H1 (cell line): ENCODE data around the gene EXOC2. TPM values are rescaled to one million over a fixed set of nuclear protein-coding genes. Genes with fewer than 3 reads are reported as not detected.

ENCODE experiments used
- CTCF ChIA-PET: fragments of 300-600 bp; sonication (Branson Sonifier 250); formaldehyde crosslinking; loops from one replicate; lab custom pipeline; 2021; ENCODE audit not compliant: partially characterized antibody; lab: Charles Lee
- POLR2A ChIA-PET: fragments of 300-600 bp; sonication (Branson Sonifier 250); formaldehyde crosslinking; loops from one replicate; lab custom pipeline; 2021; ENCODE audit warnings: inconsistent platforms; ENCODE audit not compliant: partially characterized antibody; lab: Charles Lee
- DNase-seq, 2 experiments: peaks; one replicate each; pipeline versions ENCODE4 v3.0.0 to v3.0.0-alpha.2; 2010 to 2022; ENCODE audit warnings: low spot score in 2 of 2, low read depth in 1 of 2, mixed read lengths in 1 of 2
- FAIRE-seq: peaks from 2 replicates; lab custom pipeline; 2011; peaks lifted over from hg19 to GRCh38; lab: Jason Lieb, UNC
- H2AFZ ChIP-seq: 2 replicates; pipeline ENCODE4 v1.8.1; 2012; ENCODE audit warnings: low read length, inconsistent platforms
- H2AK5ac ChIP-seq: 2 replicates; pipeline ENCODE4 v1.6.1; 2013; ENCODE audit warnings: low read depth, low read length
- H2BK120ac ChIP-seq: replicated peaks from 2 replicates; pipeline ENCODE3; 2013; ENCODE audit warnings: low read depth, low read length, inconsistent platforms
- H2BK12ac ChIP-seq: 2 replicates; pipeline ENCODE4 v1.6.1; 2013; ENCODE audit warnings: low read depth, low read length
- H2BK15ac ChIP-seq: 2 replicates; pipeline ENCODE4 v1.6.1; 2013; ENCODE audit warnings: low read length
- H2BK20ac ChIP-seq: 2 replicates; pipeline ENCODE4 v1.6.1; 2013; ENCODE audit warnings: low read length
- H2BK5ac ChIP-seq: 2 replicates; pipeline ENCODE4 v1.6.1; 2013; ENCODE audit warnings: low read depth, low read length
- H3K14ac ChIP-seq: 2 replicates; pipeline ENCODE4 v1.6.1; 2013; ENCODE audit warnings: inconsistent platforms; ENCODE audit not compliant: insufficient read length
- H3K18ac ChIP-seq: 2 replicates; pipeline ENCODE4 v1.6.1; 2013; ENCODE audit warnings: low read length; ENCODE audit errors: extremely low read depth
- H3K23ac ChIP-seq: 2 replicates; pipeline ENCODE4 v1.6.1; 2013; ENCODE audit warnings: inconsistent platforms; ENCODE audit not compliant: insufficient read length
- H3K23me2 ChIP-seq: 2 replicates; pipeline ENCODE4 v1.6.1; 2013; ENCODE audit warnings: low read depth, low read length
- H3K27ac ChIP-seq: 2 replicates; pipeline ENCODE4 v1.6.1; 2011; ENCODE audit warnings: low read depth, low read length, inconsistent platforms
- H3K27me3 ChIP-seq, 4 experiments: replicated peaks in 1 of 4; 1 replicate in 1 of 4; 2 replicates in 3 of 4; pipeline versions ENCODE4 v1.6.1 to v1.8.1; 2011 to 2013; ENCODE audit warnings: low read length in 3 of 4, mild to moderate bottlenecking in 3 of 4, inconsistent platforms in 2 of 4, mixed read lengths in 2 of 4, moderate library complexity in 1 of 4; ENCODE audit not compliant: control insufficient read depth in 3 of 4, insufficient read depth in 3 of 4; ENCODE audit errors: extremely low read depth in 1 of 4
- H3K36me3 ChIP-seq, 4 experiments: 2 replicates each; pipeline versions ENCODE4 v1.6.1 to v1.8.1; 2011 to 2013; ENCODE audit warnings: mild to moderate bottlenecking in 4 of 4, low read length in 3 of 4, moderate library complexity in 2 of 4, control low read depth in 1 of 4, inconsistent platforms in 1 of 4; ENCODE audit not compliant: insufficient read depth in 4 of 4, control insufficient read depth in 2 of 4
- H3K4ac ChIP-seq: replicated peaks from 2 replicates; pipeline ENCODE3; 2013; ENCODE audit warnings: low read length, low read depth, mixed read lengths, inconsistent platforms; ENCODE audit not compliant: insufficient read length
- H3K4me1 ChIP-seq, 4 experiments: replicated peaks in 1 of 4; 1 replicate in 1 of 4; 2 replicates in 3 of 4; pipeline versions ENCODE4 v1.6.1 to v1.8.1; 2011 to 2013; ENCODE audit warnings: low read length in 3 of 4, inconsistent platforms in 2 of 4, mixed read lengths in 1 of 4; ENCODE audit not compliant: insufficient read depth in 4 of 4, control insufficient read depth in 3 of 4
- H3K4me2 ChIP-seq, 2 experiments: 2 replicates each; pipeline versions ENCODE4 v1.6.1 to v1.8.1; 2011 to 2013; ENCODE audit warnings: low read depth in 2 of 2, low read length in 2 of 2, control low read depth in 1 of 2, inconsistent platforms in 1 of 2, mild to moderate bottlenecking in 1 of 2; ENCODE audit not compliant: insufficient read depth in 1 of 2
- H3K4me3 ChIP-seq, 4 experiments: fragments of 200-600, 300-600 bp in 1 of 4; sonication (generic), shearing (Covaris generic), sonication (Bioruptor Twin) in 1 of 4; 2 replicates each; pipeline versions ENCODE4 v1.5.1 to v1.8.1; 2011 to 2016; ENCODE audit warnings: low read length in 4 of 4, low read depth in 3 of 4, control low read depth in 2 of 4, inconsistent platforms in 2 of 4, mild to moderate bottlenecking in 2 of 4, mixed read lengths in 1 of 4, moderate library complexity in 1 of 4; ENCODE audit not compliant: insufficient read depth in 2 of 4; ENCODE audit errors: extremely low read depth in 1 of 4
- H3K56ac ChIP-seq: replicated peaks from 2 replicates; pipeline ENCODE3; 2013; ENCODE audit warnings: low read depth, mild to moderate bottlenecking, mixed read lengths, low read length, inconsistent platforms; ENCODE audit not compliant: insufficient read length
- H3K79me1 ChIP-seq: 2 replicates; pipeline ENCODE4 v1.6.1; 2013; ENCODE audit warnings: low read depth, low read length, control low read depth
- H3K79me2 ChIP-seq, 2 experiments: 2 replicates each; pipeline versions ENCODE4 v1.6.1 to v1.8.1; 2012 to 2013; ENCODE audit warnings: low read length in 2 of 2, mild to moderate bottlenecking in 2 of 2, inconsistent platforms in 1 of 2; ENCODE audit not compliant: insufficient read depth in 2 of 2, control insufficient read depth in 1 of 2
- H3K9ac ChIP-seq, 4 experiments: replicated peaks in 1 of 4; 1 replicate in 1 of 4; 2 replicates in 3 of 4; pipeline versions ENCODE4 v1.6.1 to v1.8.1; 2011 to 2013; ENCODE audit warnings: low read depth in 3 of 4, low read length in 3 of 4, control low read depth in 2 of 4, mild to moderate bottlenecking in 2 of 4, moderate library complexity in 2 of 4, inconsistent platforms in 1 of 4; ENCODE audit errors: extremely low read depth in 1 of 4
- H3K9me3 ChIP-seq, 2 experiments: 2 replicates each; pipeline versions ENCODE4 v1.6.1 to v1.8.1; 2012 to 2013; ENCODE audit warnings: mild to moderate bottlenecking in 2 of 2, moderate library complexity in 2 of 2, control low read depth in 1 of 2, inconsistent platforms in 1 of 2, low read depth in 1 of 2, low read length in 1 of 2, mixed read lengths in 1 of 2; ENCODE audit not compliant: insufficient read depth in 2 of 2
- H4K20me1 ChIP-seq, 2 experiments: replicated peaks in 1 of 2; 2 replicates each; pipeline versions ENCODE3 to v1.8.1; 2011 to 2013; ENCODE audit warnings: inconsistent platforms in 2 of 2, low read length in 2 of 2, mild to moderate bottlenecking in 1 of 2; ENCODE audit not compliant: insufficient read depth in 2 of 2, control insufficient read depth in 1 of 2
- H4K5ac ChIP-seq: 2 replicates; pipeline ENCODE4 v1.6.1; 2013; ENCODE audit warnings: low read length, low read depth, mixed read lengths, inconsistent platforms; ENCODE audit not compliant: insufficient read length
- H4K8ac ChIP-seq: 2 replicates; pipeline ENCODE4 v1.8.0; 2013; ENCODE audit warnings: mild to moderate bottlenecking, moderate library complexity, low read length, inconsistent platforms; ENCODE audit not compliant: insufficient read depth; ENCODE audit errors: extremely low read depth
- H4K91ac ChIP-seq: replicated peaks from 2 replicates; pipeline ENCODE3; 2013; ENCODE audit warnings: low read length, mixed read lengths, inconsistent platforms; ENCODE audit not compliant: insufficient read length
- JUN ChIP-seq: IDR thresholded peaks from 2 replicates; pipeline ENCODE4 v1.6.1; 2011; ENCODE audit warnings: low read depth, mild to moderate bottlenecking, improper control_type of control experiment, low read length
- KDM1A ChIP-seq: fragments of 200-600, 300-600 bp; sonication (generic); IDR thresholded peaks from 2 replicates; pipeline ENCODE4 v1.7.1; 2016; ENCODE audit warnings: mild to moderate bottlenecking, low read length, borderline replicate concordance
- KDM5A ChIP-seq: fragments of 200-600 bp; IDR thresholded peaks from 2 replicates; pipeline ENCODE4 v1.7.1; 2012; ENCODE audit warnings: mild to moderate bottlenecking, low read length, inconsistent platforms, mixed read lengths
- POU5F1 ChIP-seq: IDR thresholded peaks from 2 replicates; pipeline ENCODE4 v1.6.1; 2011; ENCODE audit warnings: low read depth, mild to moderate bottlenecking, low read length, moderate library complexity
- SP1 ChIP-seq: IDR thresholded peaks from 2 replicates; pipeline ENCODE4 v1.6.1; 2011; ENCODE audit warnings: low read depth, low read length
- TEAD4 ChIP-seq: IDR thresholded peaks from 2 replicates; pipeline ENCODE4 v1.6.1; 2012; ENCODE audit warnings: low read depth, low read length, inconsistent platforms, mixed read lengths
- WGBS, 2 experiments: shearing (Covaris generic) in 1 of 2; methylation state at CpG; one replicate each; pipeline versions ENCODE4 v1.1.6 to v1.1.7; 2013 to 2015; ENCODE audit warnings: low lambda C conversion rate in 2 of 2, mixed read lengths in 2 of 2, inconsistent platforms in 1 of 2, low coverage in 1 of 2, missing lambda C conversion rate in 1 of 2; ENCODE audit not compliant: insufficient replicate concordance in 2 of 2, insufficient coverage in 1 of 2, insufficient read length in 1 of 2; ENCODE audit errors: extremely low coverage in 1 of 2, missing lambda C conversion rate in 1 of 2; 5-methylcytosine and 5-hydroxymethylcytosine counted together
- polyA plus RNA-seq, 7 experiments: library from polyadenylated mRNA; depleted of rRNA in 3 of 7; stranded (reverse) in 5 of 7; unstranded in 2 of 7; fragments of >200 nt in 5 of 7; fragments of 200-250 nt in 2 of 7; gene quantifications; 1 replicate in 5 of 7; 2 replicates in 1 of 7; 4 replicates in 1 of 7; pipeline versions ENCODE4 v1.2.1 to v1.2.3, GENCODE V29; 2011 to 2013; ENCODE audit warnings: missing spikeins in 2 of 7, mixed read lengths in 2 of 7
- total RNA-seq: library from RNA; stranded (reverse); fragmentation: NEBNext Ultra II Directional; extraction: Animal tissue kit (Norgen Biotek cat#: 25700); gene quantifications from 2 replicates; pipeline ENCODE4 v1.2.1, GENCODE V29; 2021

EXOC2 gene
- total and polyA plus RNA-seq, 2 of the 8 experiments (the other 6 are each of a cell fraction or from before 2014, with no cell fraction given): 25.5 to 44.4 TPM

- Histone ChIP-seq H2BK5ac (no peak overlapping the region), H4K8ac (no peak overlapping the region), H3K56ac (no peak overlapping the region), H3K14ac (no peak overlapping the region), H2BK15ac (no peak overlapping the region), H3K79me2 (no peaks in the 10 kb centered on the region), H3K27me3 (no peaks in the 10 kb centered on the region), H4K5ac (no peak overlapping the region), H3K9ac (no peak overlapping the region), H3K23ac (no peak overlapping the region), H3K9me3 (no peaks in the 10 kb centered on the region), H3K4me2 (no peak overlapping the region), H3K4me1 (no peaks in the 10 kb centered on the region), H3K79me1 (no peaks in the 10 kb centered on the region), H3K18ac (no peak overlapping the region), H3K27ac (no peak overlapping the region), H3K4ac (no peak overlapping the region), H3K23me2 (no peaks in the 10 kb centered on the region), H4K91ac (no peak overlapping the region), H2BK20ac (no peak overlapping the region), H4K20me1 (peaks cover 0 to 2% of the 10 kb centered on the region in 2 experiments), H3K36me3 (no peaks in the 10 kb centered on the region; a peak in 1 of 8 replicates), H2BK120ac (no peak overlapping the region), H2AFZ (no peak overlapping the region), H2BK12ac (no peak overlapping the region), H3K4me3 (no peak overlapping the region), H2AK5ac (no peak overlapping the region)
- FAIRE-seq (no peak), DNase-seq (no peak)
- ChIA-PET CTCF (interaction anchor here (0.7 kb wide), 1 partner anchor 316 kb away, joined by 3 read pairs; no protein-coding TSS in a partner anchor), POLR2A (interaction anchor here (1.2 kb wide), 1 partner anchor 9 kb away, joined by 3 read pairs; no protein-coding TSS in a partner anchor)
- TF ChIP-seq KDM1A (no peak), SP1 (no peak), KDM5A (no peak), JUN (no peak), POU5F1 (no peak), TEAD4 (no peak)
- WGBS, 2 experiments: 95% methylated on average over 9 of the region's 9 CpGs; no CpG with 5 or more reads in 1 of the 2 experiments
These were observed 184.9 kb downstream of the EXOC2 start for GRCh38 chr6:508006-508405.
